Osteocyte (in vitro differentiated cells): ENCODE measurements around the gene CPEB1. TPM values are rescaled to one million over a fixed set of nuclear protein-coding genes. Genes with fewer than 3 reads are reported as not detected.
A peak's percentile ranks its signal among the peaks of the same experiment; 100 is the strongest.
"Not testable (repeated sequence)": the region's sequence is repeated elsewhere in the genome, so short reads cannot be mapped to it uniquely, and the experiment has no call there.

Experiments used
- DNase-seq: peaks from one replicate; pipeline ENCODE4 v3.0.0; 2021; ENCODE audit warnings: mixed read lengths; ENCODE audit not compliant: unreplicated experiment; ENCODE audit errors: extremely low spot score
- H3K27ac Mint-ChIP-seq: one replicate; pipeline ENCODE4 v1.8.0; 2021; ENCODE audit warnings: mild to moderate bottlenecking, mixed read lengths; ENCODE audit not compliant: unreplicated experiment
- H3K27me3 Mint-ChIP-seq: one replicate; pipeline ENCODE4 v1.8.0; 2021; ENCODE audit warnings: mixed read lengths; ENCODE audit not compliant: unreplicated experiment
- H3K36me3 Mint-ChIP-seq: one replicate; pipeline ENCODE4 v1.8.0; 2021; ENCODE audit warnings: mixed read lengths; ENCODE audit not compliant: unreplicated experiment
- H3K4me1 Mint-ChIP-seq: one replicate; pipeline ENCODE4 v1.8.0; 2021; ENCODE audit warnings: mixed read lengths; ENCODE audit not compliant: unreplicated experiment
- H3K4me3 Mint-ChIP-seq: one replicate; pipeline ENCODE4 v1.8.0; 2021; ENCODE audit warnings: mild to moderate bottlenecking, moderate library complexity, mixed read lengths; ENCODE audit not compliant: unreplicated experiment
- H3K9me3 Mint-ChIP-seq: one replicate; pipeline ENCODE4 v1.8.0; 2021; ENCODE audit warnings: mixed read lengths; ENCODE audit not compliant: unreplicated experiment
- CTCF ChIP-seq: fragments of 200-600 bp; sonication (generic); IDR thresholded peaks from 2 replicates; pipeline ENCODE4 v1.5.0; 2021; ENCODE audit warnings: antibody characterized with exemption, mild to moderate bottlenecking, moderate library complexity
- total RNA-seq: library from RNA; stranded (reverse); gene quantifications from 2 replicates; pipeline ENCODE4 v1.2.1, GENCODE V29; 2021

CPEB1 gene
- total RNA-seq, 1 donor from 2014 or later: 0.13 TPM

GRCh38 chr15:82538961-82539690 lies 108.0 kb downstream of the CPEB1 start:
- TF ChIP-seq CTCF: no peak
- no peak for DNase-seq

DNA sequence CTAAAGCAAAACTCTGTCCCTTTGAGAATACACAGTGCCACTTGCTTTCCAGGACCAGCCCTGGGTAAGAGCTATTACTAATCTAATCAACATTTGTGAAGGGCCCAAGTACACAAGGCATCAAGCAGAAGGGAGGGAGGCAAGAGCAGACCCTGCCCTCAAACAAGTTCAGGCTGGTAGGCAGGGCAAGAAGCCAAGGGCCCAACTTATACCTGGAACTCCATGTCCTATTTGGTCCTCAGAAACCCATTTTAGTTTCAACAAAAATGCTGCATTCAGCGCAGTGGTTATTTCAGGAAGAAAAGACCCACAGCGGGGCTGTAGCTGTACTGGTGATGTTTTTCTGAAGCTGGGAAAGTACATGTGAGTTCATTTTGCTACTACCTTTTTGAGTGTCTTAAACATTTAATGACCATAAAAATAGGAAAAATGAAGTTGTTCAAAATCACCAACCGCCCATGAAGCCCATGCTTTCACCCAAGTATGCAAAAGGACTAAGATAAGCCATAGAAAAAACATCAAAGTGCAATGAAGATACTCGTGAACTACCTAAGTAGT lies 109.7 kb downstream of the CPEB1 start:
- peak overlapping the region; percentile 40 for H3K4me3 Mint-ChIP-seq

More at GRCh38 chr15:82538961-82539690, 108.0 kb downstream of the CPEB1 start:
- H3K4me1 Mint-ChIP-seq: peaks cover 30% of the 10 kb centered on the region
- H3K27me3 Mint-ChIP-seq: no peaks in the 10 kb centered on the region
- H3K4me3 Mint-ChIP-seq: peak overlapping the region; percentile 94
- H3K36me3 Mint-ChIP-seq: peaks cover 33% of the 10 kb centered on the region
- H3K27ac Mint-ChIP-seq: peak overlapping the region; percentile 90
- H3K9me3 Mint-ChIP-seq: no peaks in the 10 kb centered on the region

DNA sequence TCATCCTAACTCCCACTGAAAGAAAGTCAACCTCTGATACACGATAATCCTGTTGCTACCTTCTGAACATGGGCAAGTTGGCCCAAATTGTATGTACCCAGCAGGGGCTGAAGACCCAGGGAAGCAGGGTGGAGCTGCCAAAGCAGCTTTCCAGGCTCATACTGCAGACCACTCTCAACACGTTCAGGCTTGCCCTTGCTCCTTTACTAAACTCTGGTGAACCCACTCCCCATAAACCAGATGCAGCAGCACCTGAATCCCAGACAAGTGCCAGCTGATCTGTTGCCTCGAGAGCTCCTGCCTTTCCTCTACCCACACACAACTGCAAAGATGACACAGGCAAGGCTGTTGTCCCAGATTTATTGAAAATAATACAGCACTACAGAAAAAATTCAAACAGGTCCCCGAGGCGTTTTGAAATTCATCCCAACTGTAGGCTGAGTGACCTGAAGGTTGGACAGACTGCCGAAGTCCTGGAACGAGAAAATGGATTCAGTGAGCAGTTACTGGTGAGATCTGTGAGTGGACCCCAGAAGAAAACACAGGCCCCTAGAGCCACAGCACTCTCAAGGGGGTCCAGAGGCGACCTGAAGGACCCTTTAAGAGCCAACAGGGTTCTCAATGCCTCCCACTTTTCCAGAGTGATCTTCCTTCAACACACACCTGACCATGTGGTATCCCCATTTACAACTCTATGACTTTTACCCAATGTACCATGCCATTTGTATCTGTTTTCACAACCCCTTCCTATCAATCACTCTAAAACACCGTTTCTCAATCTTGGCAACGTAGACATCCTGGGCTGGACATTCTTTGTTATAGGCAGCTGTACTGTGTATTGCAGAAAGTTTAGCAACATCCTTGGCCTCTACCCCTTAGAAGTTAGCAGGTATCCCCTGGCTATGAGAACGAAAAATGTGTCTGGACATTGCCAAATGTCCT lies 110.5 kb downstream of the CPEB1 start:
- Mint-ChIP-seq H3K27ac (peak overlapping the region; percentile 21), H3K9me3 (no peaks in the 10 kb centered on the region), H3K27me3 (no peaks in the 10 kb centered on the region), H3K36me3 (peaks cover 36% of the 10 kb centered on the region), H3K4me3 (no peak overlapping the region), H3K4me1 (peaks cover 26% of the 10 kb centered on the region)
- DNase-seq: peak; percentile 64
- TF ChIP-seq CTCF: no peak

More for the DNA sequence above, 109.7 kb downstream of the CPEB1 start:
- no peaks in the 10 kb centered on the region for H3K9me3 Mint-ChIP-seq
- H3K27ac Mint-ChIP-seq: peak overlapping the region; percentile 21
- H3K27me3 Mint-ChIP-seq: no peaks in the 10 kb centered on the region
- no peak for TF ChIP-seq CTCF
- peaks cover 26% of the 10 kb centered on the region for H3K4me1 Mint-ChIP-seq
- H3K36me3 Mint-ChIP-seq: peaks cover 36% of the 10 kb centered on the region
- DNase-seq: peak; percentile 11

DNA sequence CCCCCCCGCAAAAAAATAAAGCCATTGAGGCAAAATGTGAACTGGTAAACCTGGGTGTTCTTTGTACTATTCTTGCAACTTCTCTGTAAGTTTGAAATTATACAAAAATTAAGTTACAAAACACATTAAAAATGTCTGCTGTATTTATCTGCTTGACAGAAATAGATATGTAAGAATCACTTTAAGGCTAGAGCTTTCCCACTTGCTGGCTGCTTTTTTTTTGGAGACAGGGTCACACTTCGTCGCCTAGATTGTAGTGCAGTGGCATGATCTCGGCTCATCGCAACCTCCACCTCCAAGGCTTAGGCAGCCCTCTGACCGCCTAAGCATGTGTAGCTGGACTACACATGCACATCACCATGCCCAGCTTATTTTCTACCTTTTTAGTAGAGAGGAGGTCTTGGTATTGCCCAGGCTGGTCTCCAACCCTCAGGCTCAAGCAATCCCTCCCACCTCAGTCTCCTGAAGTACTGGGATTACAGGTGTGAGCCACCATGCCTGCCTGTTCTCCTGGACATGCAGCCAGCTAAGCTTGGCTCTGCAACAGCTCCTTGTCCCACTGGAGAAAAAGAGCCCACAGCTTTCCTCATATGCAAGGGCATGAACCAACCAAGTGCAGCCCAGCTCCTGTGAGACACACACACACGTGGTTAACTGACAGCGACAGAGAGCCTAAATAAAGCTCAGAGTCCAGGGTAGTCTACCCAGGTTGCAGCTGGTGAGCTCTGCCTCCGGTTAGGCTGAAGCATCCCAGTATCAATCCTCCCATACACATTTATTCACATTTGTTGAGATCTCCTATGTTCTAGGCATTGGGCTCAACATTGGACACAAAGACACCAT lies 111.4 kb downstream of the CPEB1 start:
- no peak for TF ChIP-seq CTCF
- Mint-ChIP-seq H3K27ac (no peak overlapping the region), H3K27me3 (no peaks in the 10 kb centered on the region), H3K36me3 (peaks cover 36% of the 10 kb centered on the region), H3K9me3 (no peaks in the 10 kb centered on the region), H3K4me1 (peaks cover 22% of the 10 kb centered on the region), H3K4me3 (no peak overlapping the region)
- DNase-seq: peak; percentile 36

DNA sequence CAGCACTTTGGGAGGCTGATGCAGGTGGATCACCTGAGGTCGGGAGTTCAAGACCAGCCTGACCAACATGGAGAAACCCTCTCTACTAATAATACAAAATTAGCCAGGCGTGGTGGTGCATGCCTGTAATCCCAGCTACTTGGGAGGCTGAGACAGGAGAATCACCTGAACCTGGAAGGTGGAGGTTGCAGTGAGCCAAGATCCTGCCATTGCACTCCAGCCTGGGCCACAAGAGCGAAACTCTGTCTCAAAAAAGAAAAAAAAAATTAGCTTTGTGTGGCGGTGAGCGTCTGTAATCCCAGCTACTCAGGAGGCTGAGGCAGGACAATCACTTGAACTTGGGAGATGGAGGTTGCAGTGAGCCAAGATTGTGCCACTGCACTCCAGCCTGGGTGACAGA lies 112.0 kb downstream of the CPEB1 start:
- not testable (repeated sequence) for DNase-seq, H3K9me3 Mint-ChIP-seq, H3K4me3 Mint-ChIP-seq, H3K27me3 Mint-ChIP-seq, H3K27ac Mint-ChIP-seq
- Mint-ChIP-seq H3K36me3 (peaks cover 36% of the 10 kb centered on the region), H3K4me1 (peaks cover 21% of the 10 kb centered on the region)

DNA sequence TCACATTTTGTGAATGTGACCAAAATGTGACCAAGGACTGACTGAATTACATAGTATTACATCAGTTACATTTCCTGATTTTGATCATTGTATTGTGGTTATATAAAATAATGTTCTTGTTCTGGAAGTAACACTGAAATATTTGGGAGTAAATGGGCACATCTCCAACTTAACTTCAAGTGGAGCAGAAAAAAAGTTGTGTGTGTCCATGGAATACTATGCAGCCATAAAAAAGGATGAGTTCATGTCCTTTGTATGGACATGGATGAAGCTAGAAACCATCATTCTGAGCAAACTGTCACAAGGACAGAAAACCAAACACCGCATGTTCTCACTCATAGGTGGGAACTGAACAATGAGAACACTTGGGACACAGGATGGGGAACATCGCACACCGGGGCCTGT lies 112.7 kb downstream of the CPEB1 start:
- not testable (repeated sequence) for H3K27ac Mint-ChIP-seq, H3K9me3 Mint-ChIP-seq, H3K4me3 Mint-ChIP-seq, DNase-seq, H3K27me3 Mint-ChIP-seq
- H3K36me3 Mint-ChIP-seq: peaks cover 36% of the 10 kb centered on the region
- H3K4me1 Mint-ChIP-seq: peaks cover 19% of the 10 kb centered on the region
